WERI-Rb-1 (cell line): ENCODE data around the gene SLC18B1.

Source experiments
- DNase-seq: peaks from one replicate; pipeline ENCODE4 v3.0.0-alpha.2; 2020
- H3K27ac ChIP-seq: fragments of 250-450 bp; sonication (Bioruptor Pico); 2 replicates; pipeline ENCODE4 v1.5.1; 2020; ENCODE audit warnings: mild to moderate bottlenecking, moderate library complexity
- H3K27me3 ChIP-seq: fragments of 250-450 bp; sonication (Bioruptor Pico); 2 replicates; pipeline ENCODE4 v1.5.1; 2021; ENCODE audit warnings: mild to moderate bottlenecking, low read depth, moderate library complexity; ENCODE audit not compliant: insufficient read depth, severe bottlenecking
- H3K36me3 ChIP-seq: fragments of 250-450 bp; sonication (Bioruptor Pico); 2 replicates; pipeline ENCODE4 v1.5.1; 2020; ENCODE audit warnings: mild to moderate bottlenecking, moderate library complexity
- H3K4me3 ChIP-seq: 2 replicates; pipeline ENCODE4 v1.5.1; 2011; ENCODE audit warnings: low read depth, mild to moderate bottlenecking, control low read depth, low read length
- H3K9me3 ChIP-seq: fragments of 250-450 bp; sonication (Bioruptor Pico); 2 replicates; pipeline ENCODE4 v1.5.1; 2021; ENCODE audit warnings: mild to moderate bottlenecking, moderate library complexity; ENCODE audit not compliant: severe bottlenecking
- CTCF ChIP-seq: IDR thresholded peaks from 2 replicates; pipeline ENCODE4 v1.5.1; 2011; ENCODE audit warnings: low read depth, mild to moderate bottlenecking, control low read depth, inconsistent platforms, low read length

The SLC18B1 gene

DNA sequence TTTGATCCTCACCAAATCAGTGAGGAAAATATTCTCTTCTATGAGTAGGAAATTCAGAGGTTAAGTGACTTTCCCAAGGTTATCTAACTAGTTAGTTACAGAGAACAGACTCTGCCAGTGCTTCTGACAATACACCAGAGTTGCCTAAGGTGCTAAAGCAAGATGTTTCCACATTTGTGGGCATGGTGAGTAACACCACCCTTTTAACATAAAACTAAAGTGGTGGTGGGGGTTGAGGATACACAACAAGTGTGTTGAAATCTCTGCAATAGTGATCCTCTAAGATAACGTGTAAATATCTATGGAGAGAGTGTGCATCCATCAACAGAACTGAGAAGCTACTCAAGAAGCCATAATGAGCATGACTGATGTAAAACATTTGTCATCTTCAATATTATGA is 52.4 kb downstream of the SLC18B1 start:
- H3K27ac ChIP-seq: no peak overlapping the region
- no peak for TF ChIP-seq CTCF
- H3K27me3 ChIP-seq: peaks cover 67% of the 10 kb centered on the region
- no peaks in the 10 kb centered on the region for H3K9me3 ChIP-seq
- DNase-seq: no peak
- no peak overlapping the region for H3K4me3 ChIP-seq
- H3K36me3 ChIP-seq: no peaks in the 10 kb centered on the region

DNA sequence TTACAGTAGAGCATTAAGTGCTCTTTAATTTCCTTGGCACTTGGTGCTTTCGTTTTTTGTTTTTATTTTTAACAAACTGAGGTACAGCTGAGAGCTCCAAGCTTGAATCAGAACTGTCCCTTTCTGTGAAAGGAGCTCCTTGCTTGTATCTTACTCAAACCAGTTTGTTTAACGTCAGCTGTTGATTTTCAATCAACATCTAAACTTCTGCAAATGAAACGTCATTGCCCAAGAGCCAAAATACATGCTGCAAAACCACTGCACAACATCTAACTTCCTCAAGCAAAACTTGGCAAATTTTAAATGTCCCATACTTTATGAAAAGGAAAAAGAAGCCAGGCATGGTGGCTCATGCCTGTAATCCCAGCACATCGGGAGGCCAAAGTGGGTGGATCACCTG is 55.9 kb downstream of the SLC18B1 start:
- peaks cover 70% of the 10 kb centered on the region for H3K27me3 ChIP-seq
- H3K9me3 ChIP-seq: no peaks in the 10 kb centered on the region
- no peaks in the 10 kb centered on the region for H3K36me3 ChIP-seq
- H3K27ac ChIP-seq: no peak overlapping the region
- TF ChIP-seq CTCF: no peak
- DNase-seq: no peak
- H3K4me3 ChIP-seq: no peak overlapping the region

- no peak for DNase-seq
- H3K27me3 ChIP-seq: peaks cover 72% of the 10 kb centered on the region
- H3K27ac ChIP-seq: no peak overlapping the region
- H3K9me3 ChIP-seq: no peaks in the 10 kb centered on the region
- no peak overlapping the region for H3K4me3 ChIP-seq
- TF ChIP-seq CTCF: no peak
- H3K36me3 ChIP-seq: no peaks in the 10 kb centered on the region
These were observed 57.2 kb downstream of the SLC18B1 start for GRCh38 chr6:132741281-132741680.

DNA sequence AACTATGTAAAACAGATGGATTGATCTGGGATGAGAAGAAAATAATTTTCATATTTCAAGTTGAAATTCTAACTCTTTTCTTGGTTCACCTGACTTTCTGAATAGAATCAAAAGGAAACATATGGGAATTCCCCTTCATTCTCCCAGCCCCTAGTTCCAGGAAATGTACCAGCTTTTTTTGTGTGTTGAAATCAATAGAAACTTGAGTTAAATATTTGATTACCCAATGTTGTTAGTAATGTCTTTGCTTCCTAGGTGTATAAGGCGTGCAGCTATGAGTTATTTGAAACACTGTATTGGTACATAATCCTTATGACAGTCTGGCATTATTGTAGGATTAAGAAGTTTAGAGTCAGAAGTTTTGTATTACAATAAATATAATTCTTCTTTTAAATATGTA is 62.2 kb downstream of the SLC18B1 start:
- no peak for TF ChIP-seq CTCF
- Histone ChIP-seq H3K36me3 (no peaks in the 10 kb centered on the region), H3K9me3 (no peaks in the 10 kb centered on the region), H3K27me3 (peaks cover 58% of the 10 kb centered on the region), H3K4me3 (no peak overlapping the region), H3K27ac (no peak overlapping the region)
- DNase-seq: no peak

- peaks cover 55% of the 10 kb centered on the region for H3K27me3 ChIP-seq
- no peak overlapping the region for H3K4me3 ChIP-seq
- no peaks in the 10 kb centered on the region for H3K36me3 ChIP-seq
- no peak overlapping the region for H3K27ac ChIP-seq
- no peak for DNase-seq
- no peaks in the 10 kb centered on the region for H3K9me3 ChIP-seq
- TF ChIP-seq CTCF: no peak
These were observed 63.7 kb downstream of the SLC18B1 start for GRCh38 chr6:132734694-132735236.

DNA sequence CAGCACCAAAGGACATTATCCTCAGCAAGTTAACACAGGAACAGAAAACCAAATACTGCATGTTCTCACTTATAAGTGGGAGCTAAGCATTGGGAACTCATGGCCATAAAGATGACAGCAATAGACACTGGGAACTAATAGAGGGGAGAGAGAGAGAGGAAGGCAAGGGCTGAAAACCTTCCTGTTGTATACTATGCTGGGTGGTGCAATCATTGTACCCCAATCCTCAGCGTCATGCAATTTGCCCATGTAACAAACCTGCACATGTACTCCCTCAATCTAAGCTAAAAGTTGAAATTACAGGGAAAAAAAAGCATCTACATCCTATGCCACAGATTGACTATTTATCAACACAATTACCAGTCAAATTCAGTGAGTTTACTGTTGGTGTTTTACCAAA is 64.6 kb downstream of the SLC18B1 start:
- no peak for TF ChIP-seq CTCF
- H3K4me3 ChIP-seq: no peak overlapping the region
- H3K9me3 ChIP-seq: no peaks in the 10 kb centered on the region
- no peak for DNase-seq
- H3K27me3 ChIP-seq: peaks cover 55% of the 10 kb centered on the region
- no peak overlapping the region for H3K27ac ChIP-seq
- H3K36me3 ChIP-seq: no peaks in the 10 kb centered on the region
